GM06990 (cell line): ENCODE measurements around the gene KIF13A.
"Not testable (repeated sequence)": the region's sequence is repeated elsewhere in the genome, so short reads cannot be mapped to it uniquely, and the experiment has no call there.

Experiments used
- DNase-seq: peaks from one replicate; pipeline ENCODE4 v3.0.0-alpha.2; 2011; ENCODE audit not compliant: insufficient read length; ENCODE audit errors: extremely low read depth
- H3K27me3 ChIP-seq: replicated peaks from 2 replicates; pipeline ENCODE4 v1.6.0; 2011; ENCODE audit warnings: low read length; ENCODE audit not compliant: control insufficient read depth, insufficient read depth
- H3K36me3 ChIP-seq: 2 replicates; pipeline ENCODE4 v1.5.1; 2011; ENCODE audit warnings: low read length; ENCODE audit not compliant: control insufficient read depth, insufficient read depth
- H3K4me3 ChIP-seq: replicated peaks from 2 replicates; pipeline ENCODE4 v1.5.1; 2011; ENCODE audit warnings: low read depth, mild to moderate bottlenecking, control low read depth, low read length
- TF ChIP-seq, protein P1 (sequence below): IDR thresholded peaks from 2 replicates; pipeline ENCODE4 v1.5.1; 2011; ENCODE audit warnings: low read length, control low read depth, mild to moderate bottlenecking, inconsistent platforms; ENCODE audit not compliant: insufficient read depth, poor library complexity, severe bottlenecking

Gene KIF13A

DNA sequence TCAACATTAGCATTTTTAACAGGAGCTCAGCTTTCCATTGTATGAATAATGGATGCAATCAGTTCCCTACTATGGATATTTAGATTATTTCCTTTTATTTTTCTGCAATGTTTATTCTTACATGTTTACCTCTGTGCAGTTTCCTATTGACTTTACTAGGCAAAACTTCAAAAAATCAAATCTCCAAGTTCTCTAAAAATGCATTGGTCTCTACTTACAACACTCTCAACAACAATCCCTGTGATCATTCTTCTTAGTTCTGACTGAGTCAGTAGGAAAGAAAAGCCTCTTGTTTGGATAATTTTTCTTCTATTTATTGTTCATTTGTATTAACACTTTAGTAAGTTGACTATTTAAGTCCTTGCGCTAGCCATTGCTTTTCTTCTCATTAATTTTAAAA is 126.1 kb downstream of the KIF13A start:
- TF ChIP-seq, protein P1, sequence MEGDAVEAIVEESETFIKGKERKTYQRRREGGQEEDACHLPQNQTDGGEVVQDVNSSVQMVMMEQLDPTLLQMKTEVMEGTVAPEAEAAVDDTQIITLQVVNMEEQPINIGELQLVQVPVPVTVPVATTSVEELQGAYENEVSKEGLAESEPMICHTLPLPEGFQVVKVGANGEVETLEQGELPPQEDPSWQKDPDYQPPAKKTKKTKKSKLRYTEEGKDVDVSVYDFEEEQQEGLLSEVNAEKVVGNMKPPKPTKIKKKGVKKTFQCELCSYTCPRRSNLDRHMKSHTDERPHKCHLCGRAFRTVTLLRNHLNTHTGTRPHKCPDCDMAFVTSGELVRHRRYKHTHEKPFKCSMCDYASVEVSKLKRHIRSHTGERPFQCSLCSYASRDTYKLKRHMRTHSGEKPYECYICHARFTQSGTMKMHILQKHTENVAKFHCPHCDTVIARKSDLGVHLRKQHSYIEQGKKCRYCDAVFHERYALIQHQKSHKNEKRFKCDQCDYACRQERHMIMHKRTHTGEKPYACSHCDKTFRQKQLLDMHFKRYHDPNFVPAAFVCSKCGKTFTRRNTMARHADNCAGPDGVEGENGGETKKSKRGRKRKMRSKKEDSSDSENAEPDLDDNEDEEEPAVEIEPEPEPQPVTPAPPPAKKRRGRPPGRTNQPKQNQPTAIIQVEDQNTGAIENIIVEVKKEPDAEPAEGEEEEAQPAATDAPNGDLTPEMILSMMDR = no peak
- Histone ChIP-seq H3K36me3 (no peaks in the 10 kb centered on the region), H3K27me3 (no peaks in the 10 kb centered on the region), H3K4me3 (no peak overlapping the region)
- no peak for DNase-seq

DNA sequence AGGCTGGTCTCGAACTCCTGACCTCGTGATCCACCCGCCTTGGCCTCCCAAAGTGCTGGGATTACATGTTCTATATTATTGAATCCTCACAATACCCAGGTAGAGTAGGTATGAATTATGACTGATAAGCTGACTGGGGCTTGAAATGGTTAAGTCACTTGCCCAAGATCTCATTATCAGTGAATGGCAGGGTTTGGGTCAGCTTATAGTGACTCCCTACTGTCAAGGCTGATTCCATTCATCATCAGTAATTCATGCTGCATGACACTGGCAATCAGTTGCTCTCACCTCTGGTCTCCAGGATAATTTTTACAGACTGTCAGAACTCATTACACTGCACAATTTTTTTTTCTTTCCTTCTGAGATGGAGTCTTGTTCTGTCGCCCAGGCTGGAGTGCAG is 127.6 kb downstream of the KIF13A start:
- DNase-seq = no peak
- Histone ChIP-seq H3K36me3 (no peaks in the 10 kb centered on the region), H3K27me3 (no peaks in the 10 kb centered on the region), H3K4me3 (no peak overlapping the region)
- TF ChIP-seq, protein P1 = no peak

DNA sequence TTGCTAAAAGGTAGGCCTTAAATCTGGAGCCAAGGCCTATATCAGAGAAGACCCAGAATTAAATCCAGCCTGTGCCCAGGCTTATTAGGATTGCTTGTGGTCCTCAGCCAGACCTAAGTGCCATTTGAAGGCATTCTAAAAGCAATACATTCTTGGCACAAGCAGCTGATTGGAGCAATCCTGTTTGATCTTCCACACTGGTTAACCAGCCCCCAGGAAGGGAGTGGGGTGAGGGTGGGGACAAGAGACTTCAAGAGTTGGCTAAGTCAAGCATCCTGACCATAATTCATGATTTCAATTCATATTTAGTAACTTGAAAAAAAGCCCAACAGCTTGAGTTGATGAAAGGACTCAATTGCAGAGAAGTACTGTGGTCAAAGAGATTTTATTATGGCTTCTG is 128.9 kb downstream of the KIF13A start:
- TF ChIP-seq, protein P1 = no peak
- H3K27me3 ChIP-seq = no peaks in the 10 kb centered on the region
- H3K4me3 ChIP-seq = no peak overlapping the region
- no peaks in the 10 kb centered on the region for H3K36me3 ChIP-seq
- DNase-seq = no peak

DNA sequence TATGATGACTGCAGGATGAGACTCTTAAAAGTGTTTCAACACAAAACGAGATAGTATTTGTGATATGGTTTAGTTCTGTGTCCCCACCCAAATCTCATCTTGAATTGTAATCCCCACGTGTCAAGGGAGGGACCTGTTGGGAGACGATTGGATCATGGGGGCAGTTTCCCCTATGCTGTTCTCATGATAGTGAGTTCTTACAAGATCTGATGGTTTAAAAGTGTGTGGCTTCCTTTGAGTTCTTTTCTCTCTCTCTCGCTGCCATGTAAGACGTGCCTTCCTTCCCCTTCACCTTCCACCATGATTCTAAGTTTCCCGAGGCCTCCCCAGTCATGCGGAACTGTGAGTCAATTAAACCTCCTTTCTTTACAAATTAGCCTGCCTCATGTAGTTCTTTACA is 130.2 kb downstream of the KIF13A start:
- H3K4me3 ChIP-seq, DNase-seq, H3K36me3 ChIP-seq, H3K27me3 ChIP-seq: not testable (repeated sequence)

DNA sequence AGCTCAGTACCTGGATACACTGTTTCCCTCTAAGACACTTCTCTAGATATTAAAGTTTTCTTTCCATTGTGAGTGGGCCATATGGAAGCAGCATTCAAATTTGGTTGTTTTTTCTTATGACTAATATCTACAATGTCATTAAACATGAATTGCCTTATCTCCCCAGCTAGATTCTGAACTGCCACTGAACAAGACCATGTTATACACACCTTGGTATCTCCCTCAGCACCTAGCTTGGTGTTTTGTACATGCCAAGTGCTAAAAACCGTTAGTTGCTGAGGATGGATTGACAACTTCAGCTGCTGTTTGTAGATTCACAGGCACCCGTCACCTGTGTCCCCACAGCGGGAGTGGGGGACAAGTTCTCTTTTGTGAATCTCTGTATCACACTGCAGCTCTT is 131.1 kb downstream of the KIF13A start:
- DNase-seq = no peak
- H3K27me3 ChIP-seq = no peaks in the 10 kb centered on the region
- TF ChIP-seq, protein P1 = no peak
- H3K36me3 ChIP-seq = no peaks in the 10 kb centered on the region
- no peak overlapping the region for H3K4me3 ChIP-seq

DNA sequence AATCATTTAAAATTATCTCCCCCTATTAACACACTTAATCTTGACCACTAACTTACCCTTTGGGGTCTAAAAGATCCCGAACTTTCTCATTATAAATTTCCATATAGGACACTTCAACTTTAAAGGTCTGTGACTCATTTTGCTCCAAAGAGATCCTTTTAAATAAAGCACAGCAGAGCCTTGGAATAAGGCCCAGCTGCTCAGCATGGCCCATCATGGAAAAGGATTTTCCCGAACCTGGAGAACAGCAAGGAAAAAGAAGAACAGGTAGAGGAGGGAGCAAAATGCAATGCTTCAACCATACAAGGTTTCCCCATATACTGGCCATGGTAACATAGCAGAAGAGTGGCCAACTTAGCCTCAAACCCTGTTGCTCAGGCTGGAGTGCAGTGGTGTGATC is 132.1 kb downstream of the KIF13A start:
- TF ChIP-seq, protein P1 = no peak
- H3K27me3 ChIP-seq = no peaks in the 10 kb centered on the region
- no peak for DNase-seq
- no peak overlapping the region for H3K4me3 ChIP-seq
- H3K36me3 ChIP-seq = no peaks in the 10 kb centered on the region
